GM18526 (cell line): ENCODE data around the gene AHNAK2.

Experiments used
- POLR2A ChIP-seq: IDR thresholded peaks from 3 replicates; pipeline ENCODE4 v1.6.1; 2011; ENCODE audit not compliant: insufficient read length; ENCODE audit errors: extremely low read depth

The AHNAK2 gene

DNA sequence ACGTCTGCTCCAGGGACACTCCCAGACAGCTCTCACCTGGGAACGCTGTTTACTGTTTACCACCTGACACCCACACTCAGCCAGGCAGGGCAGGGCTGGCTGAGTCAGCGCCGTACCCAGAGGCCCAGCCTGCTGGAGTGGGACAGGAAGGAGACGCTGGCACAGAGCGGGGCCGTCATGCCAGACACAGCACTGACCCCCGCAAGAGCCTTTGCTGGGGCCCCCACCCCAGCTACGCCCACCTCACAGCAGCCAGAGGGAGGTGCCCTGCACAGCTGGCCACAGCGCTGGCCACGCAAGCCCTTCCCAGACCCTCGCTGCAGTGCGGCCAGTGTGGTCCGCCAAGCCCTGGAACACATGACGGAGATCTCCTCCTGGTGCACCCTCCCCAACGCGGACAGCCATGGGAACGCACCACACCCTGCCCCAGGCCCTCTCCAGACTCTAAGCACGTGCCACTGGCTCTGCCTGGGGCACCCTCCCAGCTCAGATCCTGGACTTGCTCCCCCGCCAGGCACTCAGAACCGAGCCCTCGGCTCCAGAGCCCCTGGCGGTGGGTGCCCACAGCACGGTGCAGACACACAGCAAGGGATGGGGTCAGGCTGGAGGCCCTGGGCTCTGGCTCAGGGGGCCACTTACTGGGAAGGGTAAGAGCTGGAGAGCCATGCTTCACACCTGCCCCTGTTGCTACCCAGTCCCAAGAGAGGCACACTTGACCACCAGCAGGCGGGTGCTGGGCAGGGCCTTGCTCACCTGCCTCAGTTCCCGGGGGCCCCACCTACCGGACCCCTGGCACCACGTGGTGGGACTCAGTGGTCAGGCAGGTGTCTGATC is 5.7 kb downstream of the AHNAK2 start:
- no peak for TF ChIP-seq POLR2A

DNA sequence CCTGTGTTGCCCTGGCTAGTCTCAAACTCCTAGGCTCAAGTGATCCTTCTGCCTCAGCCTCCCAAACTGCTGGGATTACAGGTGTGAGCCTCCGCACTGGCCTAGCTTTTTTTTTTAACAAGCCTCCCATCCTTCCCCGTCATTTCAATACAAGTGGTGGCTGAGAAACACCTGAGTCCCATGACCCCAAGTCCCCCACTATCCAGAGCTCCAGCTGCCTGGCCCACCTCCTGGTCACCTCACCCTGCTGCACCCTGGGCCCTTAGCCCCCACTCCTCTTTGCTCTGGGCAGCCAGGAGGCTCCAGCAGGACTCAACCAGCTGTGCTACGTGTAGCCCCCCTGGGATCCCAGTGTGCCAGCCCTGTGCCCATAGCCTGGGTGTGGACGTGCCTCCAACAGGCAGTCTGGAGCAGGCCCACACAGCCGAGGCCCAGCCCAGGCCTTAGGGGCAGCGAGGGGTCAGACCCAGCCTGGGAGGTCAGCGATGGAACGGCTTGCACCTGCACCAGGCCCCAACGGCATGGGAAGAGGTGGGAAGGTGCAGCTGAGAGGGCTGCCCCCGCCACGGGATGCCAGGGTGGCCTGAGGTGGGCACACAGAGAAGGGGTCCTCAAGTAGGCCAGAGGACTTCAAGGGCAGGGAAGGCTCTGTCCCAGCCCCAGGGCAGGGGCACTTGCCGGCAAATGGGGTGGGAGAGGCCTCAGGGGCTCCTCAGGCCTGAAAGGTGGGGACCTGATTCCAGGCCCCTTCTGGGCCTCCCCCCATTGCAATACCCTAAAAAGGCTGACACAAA is 6.5 kb downstream of the AHNAK2 start:
- no peak for TF ChIP-seq POLR2A

DNA sequence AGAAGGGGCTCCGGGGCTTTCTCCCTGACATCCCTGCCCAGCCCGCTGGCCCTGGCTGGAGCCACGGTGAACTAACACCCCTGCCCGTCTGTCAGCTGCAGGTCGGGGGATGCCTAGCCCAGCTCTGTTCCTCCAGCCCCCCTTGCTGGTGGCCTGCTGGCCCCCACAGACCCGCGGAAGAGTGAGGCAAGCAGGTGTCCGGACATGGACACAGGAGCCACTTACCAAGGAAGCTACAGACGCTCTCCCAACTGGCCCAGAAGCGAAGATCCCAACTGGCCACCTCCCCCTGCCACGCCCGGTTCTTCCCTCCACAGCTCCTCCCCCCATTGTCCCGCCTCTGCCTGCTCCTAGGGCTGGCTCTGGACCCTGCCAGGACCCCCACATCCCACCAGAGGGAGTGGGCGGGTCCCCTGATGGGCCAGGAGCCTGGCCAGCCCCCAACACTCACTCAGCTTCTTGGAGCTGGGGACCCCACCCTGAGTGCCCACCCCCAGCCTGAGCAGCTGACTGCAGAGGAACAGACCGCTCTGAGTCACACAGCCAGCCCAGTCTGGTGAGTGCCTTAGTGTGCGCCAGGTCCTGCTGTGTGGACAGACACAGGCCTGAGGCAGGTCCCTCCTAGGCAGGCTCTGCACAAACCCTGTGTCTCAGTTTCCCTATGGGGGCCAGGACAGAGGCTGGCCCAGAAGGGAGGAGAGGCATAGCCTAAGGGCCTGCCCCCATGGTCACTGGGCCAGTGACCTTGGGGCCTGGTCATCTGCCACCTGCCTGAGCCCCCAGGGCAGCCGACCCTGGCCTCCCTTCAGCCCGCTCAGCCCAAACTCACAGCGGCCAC is 7.7 kb downstream of the AHNAK2 start:
- TF ChIP-seq POLR2A: no peak

DNA sequence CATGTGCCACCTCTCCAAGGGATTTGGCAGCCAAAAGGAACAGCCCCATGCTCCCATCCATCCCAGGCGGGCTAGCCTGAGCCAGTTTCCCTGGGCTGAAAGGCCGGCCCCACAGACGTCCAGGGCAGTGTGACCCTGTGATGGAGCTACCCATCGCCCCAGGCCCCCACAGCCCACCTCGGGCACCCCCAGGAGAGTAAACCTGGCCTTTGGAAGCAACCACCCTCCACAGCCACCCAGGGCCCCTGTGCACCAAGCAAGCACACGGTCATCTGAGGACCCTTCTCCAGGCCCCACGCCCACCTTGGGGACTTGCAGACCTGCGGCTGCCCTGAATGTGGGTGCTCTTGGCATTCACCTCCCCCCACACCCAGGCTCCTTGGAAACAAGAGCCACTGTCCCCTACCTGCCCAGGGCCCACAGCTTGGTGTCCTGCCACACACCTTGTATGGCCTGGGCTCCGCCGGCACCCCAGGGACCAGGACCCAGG is 8.4 kb downstream of the AHNAK2 start:
- no peak for TF ChIP-seq POLR2A

DNA sequence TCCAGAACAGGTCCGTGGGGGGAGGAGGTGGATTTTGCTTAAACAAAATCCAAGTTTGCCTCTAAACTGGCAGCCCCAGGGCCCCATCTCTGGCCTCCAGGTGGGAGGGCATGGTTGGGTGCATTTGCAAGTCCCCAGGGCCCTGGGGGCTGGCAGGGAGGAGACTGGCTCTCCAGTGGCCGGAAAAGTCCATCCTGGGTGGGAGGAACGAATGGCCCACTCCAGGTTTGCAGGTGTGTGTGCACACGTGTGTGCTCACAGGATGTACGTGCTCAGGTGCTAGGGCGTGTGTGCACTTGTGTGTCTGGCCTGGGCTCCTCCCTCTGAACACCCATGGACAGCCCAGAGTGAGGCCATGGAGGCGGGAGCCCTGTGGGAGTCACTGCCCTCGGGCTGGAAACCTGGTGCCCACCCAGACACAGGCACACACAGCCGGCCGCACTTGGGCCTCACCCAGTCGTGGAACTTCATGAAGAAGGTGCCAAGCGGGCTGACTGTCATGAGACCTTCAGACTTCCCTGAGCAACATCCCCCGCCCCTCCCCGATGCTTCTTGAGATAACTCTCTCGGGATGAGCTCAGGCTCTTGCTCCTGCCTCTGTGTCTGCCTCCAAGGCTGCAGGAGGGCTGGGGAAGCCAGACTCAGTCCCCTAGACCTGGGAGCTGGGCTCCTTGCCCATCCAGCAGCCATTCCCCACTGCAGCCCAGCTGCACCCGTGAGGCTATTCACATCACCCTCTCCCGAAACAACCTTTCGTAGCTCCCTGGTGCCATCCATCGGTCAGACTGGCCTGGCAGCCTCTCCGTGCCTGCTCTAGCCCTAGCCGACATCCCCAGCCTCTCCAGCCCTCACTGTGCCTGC is 9.4 kb downstream of the AHNAK2 start:
- TF ChIP-seq POLR2A: no peak

DNA sequence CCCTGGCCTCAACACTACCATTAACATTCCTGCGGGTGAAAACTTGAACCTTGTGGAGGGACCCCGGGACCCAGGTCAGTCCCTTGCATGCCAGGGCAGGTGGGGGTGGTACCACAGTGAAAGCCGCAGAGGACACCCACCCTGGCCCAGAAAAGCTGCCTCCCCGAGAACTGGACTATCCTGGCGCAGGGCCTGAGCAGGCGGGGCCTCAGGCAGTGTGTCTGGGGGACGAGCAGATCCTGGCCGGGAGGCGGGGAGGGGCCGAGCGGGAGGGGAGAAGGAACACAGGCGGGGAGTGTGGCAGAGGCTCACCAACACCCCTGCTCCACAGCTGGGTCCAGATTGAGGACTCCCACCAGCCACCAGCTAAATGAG is 10.0 kb downstream of the AHNAK2 start:
- TF ChIP-seq POLR2A: no peak

DNA sequence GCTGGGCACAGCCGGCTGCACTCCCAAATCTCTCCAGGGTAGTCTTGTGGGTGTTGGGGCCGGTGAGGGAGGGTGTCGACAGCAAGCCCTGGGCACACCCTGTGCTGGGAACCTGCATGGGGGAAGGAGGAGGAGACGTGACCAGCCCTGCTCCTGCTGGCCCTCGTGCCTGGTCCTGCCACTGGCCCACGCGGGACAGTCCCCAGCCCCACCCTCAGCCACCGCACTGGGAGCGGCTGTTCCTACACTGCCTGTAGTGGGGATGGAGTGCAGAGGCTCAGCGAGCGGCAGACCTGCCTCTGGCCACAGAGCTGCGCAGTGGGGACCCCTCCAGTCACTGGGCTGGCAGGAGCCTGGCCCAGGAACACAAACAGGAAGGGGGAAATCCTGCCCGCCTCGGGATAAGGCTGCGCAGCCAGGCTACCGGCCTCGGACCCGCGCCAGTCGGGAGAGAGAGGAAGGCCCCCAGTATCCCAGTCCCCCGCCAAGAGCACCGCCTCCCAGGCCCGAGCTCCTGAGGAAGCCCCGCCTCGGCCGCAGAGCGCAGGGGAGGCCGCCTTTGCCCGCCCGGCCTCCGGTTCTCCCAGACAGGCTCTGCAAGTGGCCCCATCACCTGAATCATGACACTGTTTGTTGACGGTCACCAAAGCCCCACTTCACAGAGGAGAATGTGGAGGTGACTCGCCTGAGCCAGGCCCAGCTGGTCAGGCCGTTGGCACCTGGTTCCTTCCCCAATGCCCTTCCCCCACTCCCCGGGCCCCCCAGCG is 10.6 kb downstream of the AHNAK2 start:
- no peak for TF ChIP-seq POLR2A

DNA sequence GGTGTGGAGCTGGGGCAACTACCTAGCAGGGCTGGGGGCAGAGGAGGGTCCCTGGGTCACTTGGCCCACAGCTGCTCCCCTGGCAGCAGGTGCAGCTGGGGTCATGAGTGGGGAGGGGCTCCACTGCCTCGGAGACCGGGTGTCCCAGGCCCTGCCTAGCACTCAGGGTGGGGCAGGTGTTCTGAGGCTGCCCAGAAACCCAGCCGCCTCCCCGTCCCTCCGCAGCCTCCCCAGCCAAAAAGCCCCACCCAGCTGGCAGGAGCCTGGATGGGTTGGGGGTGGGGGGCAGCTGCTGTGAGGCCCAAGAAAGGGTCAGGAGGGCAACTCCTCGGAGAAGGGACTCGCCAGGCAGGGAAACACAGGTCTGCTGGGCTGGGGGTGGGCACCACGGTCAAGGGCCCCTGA is 11.2 kb downstream of the AHNAK2 start:
- TF ChIP-seq POLR2A: no peak

DNA sequence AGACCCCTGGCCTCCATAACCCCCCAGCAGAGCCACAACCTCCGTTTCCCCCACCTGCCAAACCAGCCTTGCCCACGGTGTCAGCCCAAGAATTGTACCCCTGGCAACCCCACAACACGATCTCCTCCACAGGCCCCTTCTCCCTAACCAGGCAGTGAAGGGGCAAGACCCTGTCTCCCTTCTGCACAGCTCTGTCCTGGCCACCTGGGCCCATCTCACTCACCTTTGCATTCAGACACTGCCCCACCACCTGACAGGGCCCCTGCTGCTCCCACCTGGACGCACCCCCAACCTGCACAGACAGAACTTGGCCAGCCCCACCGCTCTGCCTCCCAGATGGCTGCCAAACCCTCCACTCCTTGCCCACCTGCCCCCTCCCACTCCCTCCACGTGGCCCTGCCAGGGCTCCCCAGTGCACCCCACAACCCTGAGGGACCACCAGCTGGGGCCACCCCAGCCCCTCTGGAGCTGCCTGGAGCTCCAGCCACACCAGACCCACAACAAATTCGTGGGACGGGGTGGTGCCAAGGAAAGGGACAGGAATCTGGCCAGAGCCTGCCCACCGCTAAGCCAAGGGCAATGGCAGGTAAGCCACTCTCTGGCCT is 11.8 kb downstream of the AHNAK2 start:
- TF ChIP-seq POLR2A: no peak

DNA sequence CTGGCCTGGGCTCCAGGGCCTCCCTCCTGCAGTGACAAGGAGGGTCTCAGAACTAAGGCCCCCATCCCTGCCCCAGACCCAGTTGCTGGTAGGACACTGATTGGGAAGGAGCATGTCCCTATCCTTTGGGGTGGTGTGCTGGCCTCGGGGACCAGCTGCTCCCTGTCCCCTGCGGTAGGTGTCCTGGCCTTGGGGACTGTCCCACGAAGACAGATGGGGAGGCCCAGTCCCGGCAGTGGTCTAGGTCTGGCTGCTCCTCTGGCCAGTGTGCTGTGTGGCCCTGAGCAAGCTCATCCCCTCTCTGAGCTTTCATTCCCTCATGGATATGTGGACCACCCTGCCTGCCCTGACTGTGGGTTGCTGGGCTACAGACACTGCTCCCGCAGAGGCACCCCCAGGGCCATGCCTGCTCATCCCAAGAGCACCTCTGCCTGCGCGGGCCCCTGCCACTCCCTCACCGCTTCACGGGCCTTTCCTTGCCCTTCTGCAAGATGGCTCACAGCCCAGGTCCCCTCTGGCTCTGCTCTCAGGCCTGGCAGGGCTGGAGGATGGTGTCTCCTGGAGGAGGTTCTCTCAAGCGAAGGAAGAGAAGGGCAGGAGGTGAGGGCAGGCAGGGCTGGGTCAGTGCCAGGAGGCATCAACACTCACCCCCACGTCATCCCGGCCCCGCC is 12.5 kb downstream of the AHNAK2 start:
- TF ChIP-seq POLR2A: no peak

DNA sequence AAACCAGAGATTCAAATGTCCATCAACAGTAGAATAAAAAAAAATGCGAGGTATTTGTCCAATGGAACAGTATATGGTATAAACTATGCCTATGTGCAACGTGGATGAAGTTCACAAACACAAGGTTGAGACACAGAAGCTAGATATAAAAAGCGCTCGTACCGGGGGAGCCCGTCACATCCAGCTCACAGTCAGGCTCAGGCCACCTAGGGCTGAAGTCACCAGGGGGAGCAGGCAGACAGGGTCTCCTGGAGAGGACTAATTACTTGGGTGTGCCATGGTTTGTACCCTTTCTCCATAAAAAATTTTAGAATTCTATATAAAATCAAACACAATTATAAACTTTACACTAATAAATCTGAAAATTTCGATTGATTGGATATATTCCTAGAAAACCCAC is 13.6 kb downstream of the AHNAK2 start:
- no peak for TF ChIP-seq POLR2A

DNA sequence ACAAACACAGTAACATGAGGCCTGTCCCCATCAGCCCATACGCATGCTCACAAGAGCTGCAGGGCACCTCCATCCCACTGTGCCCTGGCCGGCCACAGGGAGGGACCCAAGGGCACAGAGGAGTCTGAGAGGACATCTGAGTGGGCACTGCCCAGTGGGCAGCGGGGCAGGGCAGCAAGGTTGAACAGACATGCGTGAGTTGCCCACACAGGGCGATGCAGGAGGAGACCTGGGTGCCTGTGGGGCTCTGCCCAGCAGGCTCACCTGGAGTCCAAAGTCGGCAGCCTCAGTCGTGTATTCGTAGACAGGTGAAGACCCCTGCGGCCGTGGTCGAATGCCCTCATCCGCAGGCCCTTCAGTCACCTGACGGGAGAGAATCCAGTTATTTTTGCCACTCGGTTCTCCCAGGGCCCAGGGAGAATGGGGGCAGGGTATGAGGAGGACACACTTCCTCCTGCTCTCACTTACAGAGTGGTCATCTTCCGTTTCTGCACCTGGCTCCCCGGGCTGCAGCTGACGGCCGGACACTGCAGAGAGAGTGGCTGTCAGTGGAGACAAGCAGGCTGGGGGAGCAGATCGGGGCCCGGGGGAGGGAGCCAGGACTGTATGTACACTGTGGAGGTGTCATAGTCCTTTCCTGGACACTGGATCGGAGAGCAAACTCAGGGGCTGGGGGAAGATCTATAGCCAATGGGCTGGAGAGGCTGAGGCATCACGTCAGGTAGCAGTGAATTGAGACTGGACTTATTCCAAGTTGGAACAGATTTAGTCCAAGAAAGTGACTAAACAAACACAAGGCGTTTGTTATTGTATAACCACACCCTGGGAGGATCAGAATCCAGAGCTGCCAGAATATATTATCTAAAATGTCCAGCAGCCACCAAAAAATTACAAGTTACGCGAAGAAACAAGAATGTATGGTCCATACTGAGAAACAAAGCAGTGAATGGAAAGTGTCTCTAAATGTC is 20.7 kb downstream of the AHNAK2 start:
- no peak for TF ChIP-seq POLR2A

DNA sequence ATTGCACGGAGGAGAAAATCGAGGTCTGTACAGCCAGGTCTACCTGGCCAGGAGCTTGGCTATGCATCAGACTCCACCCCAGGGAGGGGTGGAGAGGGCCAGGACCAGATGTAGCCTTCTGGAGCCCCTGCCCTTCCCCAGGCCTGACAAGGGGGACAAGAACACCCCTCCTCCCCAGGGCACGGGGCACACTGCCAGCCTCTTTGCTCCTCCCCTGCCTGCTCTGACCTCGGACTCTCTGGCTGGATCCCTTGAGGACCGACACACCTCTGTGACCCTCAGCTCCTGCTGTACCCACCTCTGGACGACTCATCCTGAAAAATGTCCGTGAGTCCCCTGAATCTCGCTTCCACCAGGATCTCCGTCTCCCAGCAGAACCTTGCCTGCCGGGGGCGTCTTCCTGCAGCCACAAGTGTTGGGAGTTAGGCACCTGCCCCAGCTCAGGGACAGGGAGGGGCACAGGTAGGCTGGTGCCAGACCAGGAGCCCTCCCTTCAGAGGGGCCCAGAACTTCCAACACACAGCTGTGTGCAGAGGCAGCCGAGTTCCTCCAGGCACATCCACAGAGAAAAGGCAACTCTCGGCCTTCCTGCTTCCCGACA is 21.8 kb downstream of the AHNAK2 start:
- TF ChIP-seq POLR2A: no peak
